Measurements from ENCODE around the gene DUSP14.

- TF ChIP-seq ZNF512 (CRISPR knock-in tag; IDR thresholded peaks at IDR 0.05; ENCODE audit: borderline replicate concordance) (no peak), CTCF (IDR thresholded peaks at IDR 0.05) (no peak), TEAD1 (CRISPR knock-in tag; IDR thresholded peaks at IDR 0.05) (no peak), STAT6 (CRISPR knock-in tag; conservative IDR thresholded peaks at IDR 0.05; ENCODE audit: low read depth) (no peak), TEAD4 (CRISPR knock-in tag; IDR thresholded peaks at IDR 0.05) (no peak), ETV6 (CRISPR knock-in tag; IDR thresholded peaks at IDR 0.05) (no peak), FOXJ3 (CRISPR knock-in tag; IDR thresholded peaks at IDR 0.05; ENCODE audit: borderline replicate concordance) (no peak), FOXP1 (CRISPR knock-in tag; IDR thresholded peaks at IDR 0.05; ENCODE audit: borderline replicate concordance) (no peak), CBFB (CRISPR knock-in tag; IDR thresholded peaks at IDR 0.05; ENCODE audit: low read depth) (no peak)
Measured at GRCh38 chr17:37553401-37553966, 63.8 kb downstream of the DUSP14 start.

Measured in WTC11 (cell line).